Neural cell (in vitro differentiated cells): ENCODE data around the gene TRIM37. TPM values are rescaled to one million over a fixed set of nuclear protein-coding genes. Genes with fewer than 3 reads are reported as not detected.

ENCODE experiments used
- H2AFZ ChIP-seq: fragments of 200-600, 300-800 bp; sonication (generic), shearing (Covaris generic); 2 replicates; pipeline ENCODE4 v1.6.0; 2014; ENCODE audit warnings: low read depth, mild to moderate bottlenecking, antibody characterized with exemption, low read length, moderate library complexity
- H3F3A ChIP-seq: fragments of 200-600 bp; shearing (Covaris generic); 2 replicates; pipeline ENCODE4 v1.6.1; 2016; ENCODE audit warnings: mild to moderate bottlenecking, moderate library complexity, mixed read lengths, antibody characterized with exemption, low read length; ENCODE audit not compliant: insufficient read depth, poor library complexity, severe bottlenecking
- H3K27ac ChIP-seq: fragments of 200-600, 300-800 bp; sonication (generic), shearing (Covaris generic); 2 replicates; pipeline ENCODE4 v1.5.1; 2014; ENCODE audit warnings: mild to moderate bottlenecking, low read length, moderate library complexity
- H3K27me3 ChIP-seq: fragments of 300-800, 200-600 bp; sonication (generic), shearing (Covaris generic); 2 replicates; pipeline ENCODE4 v1.6.0; 2014; ENCODE audit warnings: mild to moderate bottlenecking, low read depth, low read length, moderate library complexity; ENCODE audit not compliant: insufficient read depth
- H3K36me3 ChIP-seq: fragments of 300-800, 200-600 bp; sonication (generic), shearing (Covaris generic); 2 replicates; pipeline ENCODE4 v1.5.1; 2014; ENCODE audit warnings: mild to moderate bottlenecking, antibody characterized with exemption, low read length, moderate library complexity; ENCODE audit not compliant: insufficient read depth
- H3K4me2 ChIP-seq: fragments of 300-800, 200-600 bp; sonication (generic), shearing (Covaris generic); 2 replicates; pipeline ENCODE4 v1.6.0; 2014; ENCODE audit warnings: mild to moderate bottlenecking, low read length
- H3K4me3 ChIP-seq: fragments of 300-800, 200-600 bp; sonication (generic), shearing (Covaris generic); 2 replicates; pipeline ENCODE4 v1.5.1; 2014; ENCODE audit warnings: mild to moderate bottlenecking, low read length, moderate library complexity
- H3K79me2 ChIP-seq: fragments of 200-600 bp; shearing (Covaris generic); replicated peaks from 2 replicates; pipeline ENCODE4 v1.6.0; 2014; ENCODE audit warnings: mild to moderate bottlenecking, low read length, moderate library complexity; ENCODE audit not compliant: insufficient read depth
- H3K9ac ChIP-seq: fragments of 300-800, 200-600 bp; sonication (generic), shearing (Covaris generic); 2 replicates; pipeline ENCODE4 v1.6.1; 2016; ENCODE audit warnings: mild to moderate bottlenecking, low read length, mixed read lengths
- H3K9me2 ChIP-seq: fragments of 200-600 bp; shearing (Covaris generic); 2 replicates; pipeline ENCODE4 v1.6.1; 2016; ENCODE audit warnings: mild to moderate bottlenecking, low read length, mixed read lengths; ENCODE audit not compliant: insufficient read depth
- H3K9me3 ChIP-seq: fragments of 200-600, 300-800 bp; sonication (generic), shearing (Covaris generic); 2 replicates; pipeline ENCODE4 v1.6.1; 2016; ENCODE audit warnings: mild to moderate bottlenecking, mixed run types, low read length, moderate library complexity, mixed read lengths
- H4K20me1 ChIP-seq: fragments of 200-600 bp; shearing (Covaris generic); 2 replicates; pipeline ENCODE4 v1.6.1; 2016; ENCODE audit warnings: mild to moderate bottlenecking, mixed run types; ENCODE audit not compliant: insufficient read depth
- EP300 ChIP-seq: fragments of 450-650 bp; conservative IDR thresholded peaks from 2 replicates; pipeline ENCODE4 v1.6.1; 2014; ENCODE audit warnings: antibody characterized with exemption, mild to moderate bottlenecking, moderate library complexity; ENCODE audit not compliant: poor library complexity, severe bottlenecking
- EZH2 ChIP-seq: fragments of 200-600, 300-800 bp; shearing (Covaris generic), sonication (generic); IDR thresholded peaks from 2 replicates; pipeline ENCODE4 v1.6.1; 2014; ENCODE audit warnings: antibody characterized with exemption, low read length, borderline replicate concordance, mild to moderate bottlenecking; ENCODE audit not compliant: insufficient read depth, poor library complexity, severe bottlenecking
- MXI1 ChIP-seq: fragments of 450-650 bp; conservative IDR thresholded peaks from 2 replicates; pipeline ENCODE4 v1.6.1; 2014; ENCODE audit warnings: antibody characterized with exemption, mild to moderate bottlenecking; ENCODE audit not compliant: poor library complexity, severe bottlenecking
- POLR2AphosphoS5 ChIP-seq: IDR thresholded peaks from 2 replicates; pipeline ENCODE4 v1.6.1; 2012
- RAD21 ChIP-seq: fragments of 450-650 bp; conservative IDR thresholded peaks from 2 replicates; pipeline ENCODE4 v1.6.1; 2014; ENCODE audit warnings: antibody characterized with exemption, mild to moderate bottlenecking, moderate library complexity
- SMC3 ChIP-seq: fragments of 450-650 bp; conservative IDR thresholded peaks from 2 replicates; pipeline ENCODE4 v1.6.1; 2014; ENCODE audit warnings: antibody characterized with exemption, mild to moderate bottlenecking, moderate library complexity; ENCODE audit not compliant: poor library complexity
- TAF1 ChIP-seq: IDR thresholded peaks from 2 replicates; pipeline ENCODE4 v1.6.1; 2012; ENCODE audit warnings: low read depth
- polyA plus RNA-seq: library from polyadenylated mRNA; depleted of rRNA; stranded (reverse); fragments of >200 nt; gene quantifications from 2 replicates; pipeline ENCODE4 v1.2.3, GENCODE V29; 2014
- TF ChIP-seq, protein P1 (sequence below): fragments of 450-650 bp; IDR thresholded peaks from 2 replicates; pipeline ENCODE4 v1.5.1; 2014; ENCODE audit warnings: antibody characterized with exemption, mild to moderate bottlenecking, moderate library complexity; ENCODE audit not compliant: poor library complexity, severe bottlenecking
- TF ChIP-seq, protein P2 (sequence below): IDR thresholded peaks from 2 replicates; pipeline ENCODE4 v1.6.1; 2012; ENCODE audit warnings: borderline replicate concordance

Gene TRIM37
- polyA plus RNA-seq, 1 donor from 2014 or later = 65.2 TPM

DNA sequence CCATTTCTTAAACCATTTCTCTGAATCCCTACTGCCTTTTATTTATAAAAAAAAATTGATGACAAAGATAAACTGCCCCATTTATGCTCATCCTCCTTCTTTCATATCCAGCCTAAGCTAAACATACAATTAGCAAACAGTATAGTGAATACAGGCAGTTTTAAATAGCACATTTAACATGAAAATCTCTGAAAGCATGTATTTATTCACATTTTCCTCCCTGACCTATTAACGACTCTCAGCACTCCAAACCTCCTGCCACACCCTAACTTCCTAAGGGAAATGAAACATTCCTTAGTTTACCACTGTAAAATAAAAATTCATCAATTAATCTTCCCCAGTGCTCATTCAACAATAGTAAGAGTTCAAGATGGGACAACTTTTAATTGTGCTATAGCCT lies 56.9 kb downstream of the TRIM37 start:
- H3F3A ChIP-seq = no peaks in the 10 kb centered on the region
- H3K4me3 ChIP-seq = no peak overlapping the region
- H3K27me3 ChIP-seq = no peaks in the 10 kb centered on the region
- H3K27ac ChIP-seq = no peak overlapping the region
- no peak overlapping the region for H2AFZ ChIP-seq
- H3K9me3 ChIP-seq = no peaks in the 10 kb centered on the region
- H3K36me3 ChIP-seq = peaks cover 4% of the 10 kb centered on the region
- H3K9me2 ChIP-seq = no peaks in the 10 kb centered on the region
- H3K4me2 ChIP-seq = no peak overlapping the region
- H3K9ac ChIP-seq = no peak overlapping the region
- H3K79me2 ChIP-seq = no peaks in the 10 kb centered on the region
- TF ChIP-seq POLR2AphosphoS5 (no peak), MXI1 (no peak), TAF1 (no peak), RAD21 (no peak), EZH2 (no peak), EP300 (no peak)
- TF ChIP-seq, protein P1, sequence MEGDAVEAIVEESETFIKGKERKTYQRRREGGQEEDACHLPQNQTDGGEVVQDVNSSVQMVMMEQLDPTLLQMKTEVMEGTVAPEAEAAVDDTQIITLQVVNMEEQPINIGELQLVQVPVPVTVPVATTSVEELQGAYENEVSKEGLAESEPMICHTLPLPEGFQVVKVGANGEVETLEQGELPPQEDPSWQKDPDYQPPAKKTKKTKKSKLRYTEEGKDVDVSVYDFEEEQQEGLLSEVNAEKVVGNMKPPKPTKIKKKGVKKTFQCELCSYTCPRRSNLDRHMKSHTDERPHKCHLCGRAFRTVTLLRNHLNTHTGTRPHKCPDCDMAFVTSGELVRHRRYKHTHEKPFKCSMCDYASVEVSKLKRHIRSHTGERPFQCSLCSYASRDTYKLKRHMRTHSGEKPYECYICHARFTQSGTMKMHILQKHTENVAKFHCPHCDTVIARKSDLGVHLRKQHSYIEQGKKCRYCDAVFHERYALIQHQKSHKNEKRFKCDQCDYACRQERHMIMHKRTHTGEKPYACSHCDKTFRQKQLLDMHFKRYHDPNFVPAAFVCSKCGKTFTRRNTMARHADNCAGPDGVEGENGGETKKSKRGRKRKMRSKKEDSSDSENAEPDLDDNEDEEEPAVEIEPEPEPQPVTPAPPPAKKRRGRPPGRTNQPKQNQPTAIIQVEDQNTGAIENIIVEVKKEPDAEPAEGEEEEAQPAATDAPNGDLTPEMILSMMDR = no peak
- H4K20me1 ChIP-seq = no peaks in the 10 kb centered on the region

DNA sequence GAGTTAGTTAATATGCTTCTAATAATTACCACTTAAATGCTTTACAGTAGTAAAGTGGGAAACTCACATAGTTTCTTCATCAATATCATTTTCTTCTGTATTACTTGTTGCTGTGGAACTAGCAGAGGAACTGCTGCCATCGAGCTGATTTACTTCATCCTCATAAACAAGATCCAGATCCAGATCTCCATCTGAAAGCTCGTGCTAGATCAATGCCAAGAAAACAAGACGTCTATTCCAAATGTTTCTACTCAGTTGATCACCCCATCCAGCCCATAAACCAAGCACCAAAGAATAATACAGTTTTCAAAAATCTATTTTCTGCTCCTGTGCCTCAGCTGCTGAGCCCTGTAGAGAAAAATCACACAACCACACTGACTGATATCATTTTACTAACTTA lies 59.1 kb downstream of the TRIM37 start:
- Histone ChIP-seq H3K27me3 (no peaks in the 10 kb centered on the region), H3K9me2 (no peaks in the 10 kb centered on the region), H4K20me1 (no peaks in the 10 kb centered on the region), H3K36me3 (peaks cover 4% of the 10 kb centered on the region), H2AFZ (no peak overlapping the region), H3K9ac (no peak overlapping the region), H3K79me2 (no peaks in the 10 kb centered on the region), H3F3A (no peaks in the 10 kb centered on the region), H3K9me3 (no peaks in the 10 kb centered on the region), H3K4me3 (no peak overlapping the region), H3K4me2 (no peak overlapping the region), H3K27ac (no peak overlapping the region)
- no peak for TF ChIP-seq TAF1
- no peak for TF ChIP-seq POLR2AphosphoS5
- TF ChIP-seq RAD21 = no peak
- TF ChIP-seq, protein P1 = no peak
- no peak for TF ChIP-seq EZH2
- no peak for TF ChIP-seq SMC3
- no peak for TF ChIP-seq MXI1
- TF ChIP-seq, protein P2, sequence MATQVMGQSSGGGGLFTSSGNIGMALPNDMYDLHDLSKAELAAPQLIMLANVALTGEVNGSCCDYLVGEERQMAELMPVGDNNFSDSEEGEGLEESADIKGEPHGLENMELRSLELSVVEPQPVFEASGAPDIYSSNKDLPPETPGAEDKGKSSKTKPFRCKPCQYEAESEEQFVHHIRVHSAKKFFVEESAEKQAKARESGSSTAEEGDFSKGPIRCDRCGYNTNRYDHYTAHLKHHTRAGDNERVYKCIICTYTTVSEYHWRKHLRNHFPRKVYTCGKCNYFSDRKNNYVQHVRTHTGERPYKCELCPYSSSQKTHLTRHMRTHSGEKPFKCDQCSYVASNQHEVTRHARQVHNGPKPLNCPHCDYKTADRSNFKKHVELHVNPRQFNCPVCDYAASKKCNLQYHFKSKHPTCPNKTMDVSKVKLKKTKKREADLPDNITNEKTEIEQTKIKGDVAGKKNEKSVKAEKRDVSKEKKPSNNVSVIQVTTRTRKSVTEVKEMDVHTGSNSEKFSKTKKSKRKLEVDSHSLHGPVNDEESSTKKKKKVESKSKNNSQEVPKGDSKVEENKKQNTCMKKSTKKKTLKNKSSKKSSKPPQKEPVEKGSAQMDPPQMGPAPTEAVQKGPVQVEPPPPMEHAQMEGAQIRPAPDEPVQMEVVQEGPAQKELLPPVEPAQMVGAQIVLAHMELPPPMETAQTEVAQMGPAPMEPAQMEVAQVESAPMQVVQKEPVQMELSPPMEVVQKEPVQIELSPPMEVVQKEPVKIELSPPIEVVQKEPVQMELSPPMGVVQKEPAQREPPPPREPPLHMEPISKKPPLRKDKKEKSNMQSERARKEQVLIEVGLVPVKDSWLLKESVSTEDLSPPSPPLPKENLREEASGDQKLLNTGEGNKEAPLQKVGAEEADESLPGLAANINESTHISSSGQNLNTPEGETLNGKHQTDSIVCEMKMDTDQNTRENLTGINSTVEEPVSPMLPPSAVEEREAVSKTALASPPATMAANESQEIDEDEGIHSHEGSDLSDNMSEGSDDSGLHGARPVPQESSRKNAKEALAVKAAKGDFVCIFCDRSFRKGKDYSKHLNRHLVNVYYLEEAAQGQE = no peak
- TF ChIP-seq EP300 = no peak
